ENCODE measurements around the gene TBCB. TPM values are rescaled to one million over a fixed set of nuclear protein-coding genes. Genes with fewer than 3 reads are reported as not detected.

The TBCB gene
- total RNA-seq, 1 experiment from 2014 or later = 141 TPM

GRCh38 chr19:36089847-36090246, 25.4 kb upstream of the TBCB start:
- Histone ChIP-seq H3K27ac (ENCODE audit: low read depth, low read length) (no peak overlapping the region), H3K9me3 (ENCODE audit: control insufficient read depth in 1 of 2, insufficient read depth in 1 of 2, low read depth in 1 of 2, low read length in 2 of 2) (no peaks in the 10 kb centered on the region), H3K9ac (ENCODE audit: low read length) (no peak overlapping the region), H4K20me1 (ENCODE audit: insufficient read depth) (no peaks in the 10 kb centered on the region), H3K4me1 (ENCODE audit: control insufficient read depth in 1 of 2, insufficient read depth in 2 of 2, low read length in 2 of 2) (no peaks in the 10 kb centered on the region), H3K36me3 (ENCODE audit: control insufficient read depth in 1 of 2, insufficient read depth in 2 of 2, low read length in 2 of 2) (peaks cover 9 to 37% of the 10 kb centered on the region in 2 experiments), H2AFZ (ENCODE audit: low read depth, low read length, poor library complexity, severe bottlenecking) (no peak overlapping the region), H3K4me3 (replicated peaks in 1 of 2; ENCODE audit: low read depth in 1 of 2, low read length in 2 of 2) (no peak overlapping the region), H3K79me2 (ENCODE audit: insufficient read depth, low read length) (no peaks in the 10 kb centered on the region), H3K9me2 (ENCODE audit: insufficient read depth) (no peaks in the 10 kb centered on the region), H3K4me2 (ENCODE audit: low read length) (no peak overlapping the region), H3K27me3 (ENCODE audit: insufficient read depth, low read length) (no peaks in the 10 kb centered on the region)
- CTCF ChIA-PET = no interaction called here
- BruUV-seq (replicated peaks) = no TSS peak
- ATAC-seq = no peak
- no peak for TF ChIP-seq CEBPB (IDR thresholded peaks at IDR 0.05; ENCODE audit: low read depth)
- TF ChIP-seq SRF (IDR thresholded peaks at IDR 0.05; ENCODE audit: low read depth) = no peak
- no peak for TF ChIP-seq CBX3 (IDR thresholded peaks at IDR 0.05; ENCODE audit: low read depth)
- no peak for TF ChIP-seq CTCF (IDR thresholded peaks at IDR 0.05 in 2 of 3, conservative IDR thresholded peaks at IDR 0.05 in 1 of 3; ENCODE audit: borderline replicate concordance in 1 of 3, insufficient read depth in 1 of 3, low read depth in 2 of 3, low read length in 2 of 3)
- TF ChIP-seq EZH2 (IDR thresholded peaks at IDR 0.05) = no peak
- no peak for TF ChIP-seq SIN3A (IDR thresholded peaks at IDR 0.05; ENCODE audit: low read depth)
- DNase-seq (ENCODE audit: low read depth, low spot score) = no peak
- POLR2A ChIA-PET = no interaction called here
- intact Hi-C loops (cut with micrococcal nuclease) = no loop called here
- RAD21 ChIA-PET (ENCODE audit: low non-redundant PET in 1 of 2, low total read pairs in 2 of 2, uncharacterized antibody in 2 of 2, unreplicated experiment in 2 of 2) = no interaction called here

GRCh38 chr19:36090910-36091695, 24.2 kb upstream of the TBCB start:
- Histone ChIP-seq H3K4me1 (ENCODE audit: control insufficient read depth in 1 of 2, insufficient read depth in 2 of 2, low read length in 2 of 2) (no peaks in the 10 kb centered on the region), H3K9me3 (ENCODE audit: control insufficient read depth in 1 of 2, insufficient read depth in 1 of 2, low read depth in 1 of 2, low read length in 2 of 2) (no peaks in the 10 kb centered on the region), H3K27ac (ENCODE audit: low read depth, low read length) (no peak overlapping the region), H2AFZ (ENCODE audit: low read depth, low read length, poor library complexity, severe bottlenecking) (no peak overlapping the region), H3K4me2 (ENCODE audit: low read length) (no peak overlapping the region), H3K27me3 (ENCODE audit: insufficient read depth, low read length) (no peaks in the 10 kb centered on the region), H3K36me3 (ENCODE audit: control insufficient read depth in 1 of 2, insufficient read depth in 2 of 2, low read length in 2 of 2) (peaks cover 10 to 32% of the 10 kb centered on the region in 2 experiments), H3K9me2 (ENCODE audit: insufficient read depth) (no peaks in the 10 kb centered on the region), H3K79me2 (ENCODE audit: insufficient read depth, low read length) (no peaks in the 10 kb centered on the region), H4K20me1 (ENCODE audit: insufficient read depth) (no peaks in the 10 kb centered on the region), H3K4me3 (replicated peaks in 1 of 2; ENCODE audit: low read depth in 1 of 2, low read length in 2 of 2) (no peak overlapping the region), H3K9ac (ENCODE audit: low read length) (no peak overlapping the region)
- BruUV-seq (replicated peaks) = no TSS peak
- intact Hi-C loops (cut with micrococcal nuclease) = no loop called here
- no peak for DNase-seq (ENCODE audit: low read depth, low spot score)
- TF ChIP-seq ZNF274 (IDR thresholded peaks at IDR 0.05; ENCODE audit: low read depth, low read length) (no peak), CBX3 (IDR thresholded peaks at IDR 0.05; ENCODE audit: low read depth) (no peak), POLR2A (IDR thresholded peaks at IDR 0.05; ENCODE audit: borderline replicate concordance, extremely low read depth, insufficient read depth, insufficient read length) (no peak), TCF7L2 (IDR thresholded peaks at IDR 0.05; ENCODE audit: borderline replicate concordance, extremely low read depth, insufficient read depth, insufficient read length) (no peak), CTCF (IDR thresholded peaks at IDR 0.05 in 2 of 3, conservative IDR thresholded peaks at IDR 0.05 in 1 of 3; ENCODE audit: borderline replicate concordance in 1 of 3, insufficient read depth in 1 of 3, low read depth in 2 of 3, low read length in 2 of 3) (no peak)
- POLR2A ChIA-PET = no interaction called here
- ATAC-seq = no peak
- CTCF ChIA-PET = no interaction called here
- RAD21 ChIA-PET (ENCODE audit: low non-redundant PET in 1 of 2, low total read pairs in 2 of 2, uncharacterized antibody in 2 of 2, unreplicated experiment in 2 of 2) = no interaction called here
